ENCODE data around the gene FSHR. TPM values are rescaled to one million over a fixed set of nuclear protein-coding genes. Genes with fewer than 3 reads are reported as not detected.

Gene FSHR
- total RNA-seq, 1 donor from 2014 or later: not detected

DNA sequence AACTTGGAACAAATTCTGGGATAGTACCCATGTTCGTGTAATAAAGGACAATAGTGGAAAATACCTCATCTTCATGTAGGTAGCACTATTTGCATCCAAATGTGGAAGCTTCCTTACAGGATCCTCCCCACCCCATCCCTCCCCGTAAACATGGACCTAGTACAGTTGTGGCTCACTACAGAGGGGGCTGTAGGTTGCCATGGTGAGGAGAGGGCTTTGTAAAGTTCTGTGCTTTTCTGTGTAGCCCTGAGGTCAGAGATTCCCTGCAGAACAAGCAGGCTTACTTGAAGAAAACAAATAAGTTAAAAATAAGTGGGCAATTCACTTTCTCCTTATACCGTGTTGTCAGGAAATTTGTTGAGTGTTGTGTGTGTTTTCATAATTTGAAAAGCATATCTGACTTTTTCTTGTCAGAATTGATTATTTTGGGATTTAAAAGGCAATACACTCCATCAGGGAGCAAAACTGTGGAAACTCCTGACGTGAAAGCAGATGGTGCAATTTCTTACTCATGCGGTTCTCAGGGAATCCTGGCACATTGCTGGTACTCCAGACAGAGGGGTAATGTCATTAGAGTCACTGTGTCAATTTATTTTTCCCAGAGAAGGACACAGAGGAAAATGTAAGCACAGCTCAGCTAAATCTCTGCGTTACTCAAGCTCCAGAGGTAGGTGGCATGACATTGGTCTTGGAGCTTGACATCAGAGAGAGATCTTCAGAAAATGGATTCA is 224.6 kb downstream of the FSHR start:
- no peak for FAIRE-seq
- DNase-seq (ENCODE audit: low spot score in 2 of 2): no peak

DNA sequence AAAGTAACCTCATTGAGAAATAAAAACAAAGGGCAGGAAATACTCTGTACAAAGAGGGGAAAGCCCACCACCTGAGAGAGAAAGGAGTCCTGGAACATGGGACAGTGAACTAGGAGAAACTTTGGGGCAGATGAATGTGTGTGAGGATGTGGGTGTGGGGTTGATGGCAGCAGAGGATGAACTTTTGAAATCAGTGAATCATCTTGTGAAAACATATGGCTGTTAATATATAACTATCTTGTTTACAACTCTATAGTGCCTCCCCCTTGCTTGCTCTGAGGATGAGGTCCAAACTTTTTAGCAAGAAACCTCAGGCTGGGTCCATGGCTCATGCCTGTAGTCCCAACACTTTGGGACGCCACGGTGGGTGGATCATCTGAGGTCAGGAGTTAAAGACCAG is 227.0 kb downstream of the FSHR start:
- FAIRE-seq (no peak), DNase-seq (ENCODE audit: low spot score in 2 of 2) (no peak)

DNA sequence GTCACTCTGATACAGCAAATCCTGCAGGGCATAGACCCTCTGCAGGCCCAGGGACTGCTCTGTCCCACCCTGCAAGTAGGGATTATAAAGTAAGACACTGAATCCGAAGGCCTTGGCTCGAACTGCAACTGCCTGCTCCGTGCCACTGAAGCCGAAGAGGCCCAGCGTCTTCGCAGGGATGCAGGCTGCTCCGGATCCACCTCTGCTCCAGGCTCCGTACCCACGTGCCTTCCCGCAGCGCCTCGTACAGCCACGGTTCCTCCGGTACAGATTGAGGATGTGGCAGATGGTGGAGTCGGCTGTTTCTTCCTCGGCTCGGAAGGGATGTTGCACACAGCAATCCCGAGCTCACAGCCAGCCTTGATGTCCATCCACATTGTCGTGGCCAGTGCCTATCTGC is 238.4 kb downstream of the FSHR start:
- FAIRE-seq: no peak
- no peak for DNase-seq (ENCODE audit: low spot score in 2 of 2)

DNA sequence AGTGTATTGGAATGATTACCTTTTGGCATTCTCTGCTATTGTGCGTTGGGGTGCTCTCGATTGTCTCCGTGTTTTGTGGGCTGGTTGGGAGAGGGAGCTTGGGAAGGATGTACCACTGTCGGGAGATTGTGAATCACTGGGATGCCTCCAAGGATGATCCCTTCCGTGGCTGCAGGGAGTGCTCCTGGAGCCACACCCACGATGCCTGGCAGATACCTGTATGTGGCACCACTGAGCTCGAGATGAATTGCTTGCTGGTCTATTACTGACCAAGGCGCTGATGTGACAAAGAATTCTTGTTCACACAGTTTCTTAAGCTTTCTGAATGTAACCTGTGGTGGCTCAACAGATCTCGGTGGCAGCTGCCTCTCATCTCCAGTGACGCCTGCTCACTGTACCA is 239.1 kb downstream of the FSHR start:
- DNase-seq (ENCODE audit: low spot score in 2 of 2) (no peak), FAIRE-seq (no peak)

DNA sequence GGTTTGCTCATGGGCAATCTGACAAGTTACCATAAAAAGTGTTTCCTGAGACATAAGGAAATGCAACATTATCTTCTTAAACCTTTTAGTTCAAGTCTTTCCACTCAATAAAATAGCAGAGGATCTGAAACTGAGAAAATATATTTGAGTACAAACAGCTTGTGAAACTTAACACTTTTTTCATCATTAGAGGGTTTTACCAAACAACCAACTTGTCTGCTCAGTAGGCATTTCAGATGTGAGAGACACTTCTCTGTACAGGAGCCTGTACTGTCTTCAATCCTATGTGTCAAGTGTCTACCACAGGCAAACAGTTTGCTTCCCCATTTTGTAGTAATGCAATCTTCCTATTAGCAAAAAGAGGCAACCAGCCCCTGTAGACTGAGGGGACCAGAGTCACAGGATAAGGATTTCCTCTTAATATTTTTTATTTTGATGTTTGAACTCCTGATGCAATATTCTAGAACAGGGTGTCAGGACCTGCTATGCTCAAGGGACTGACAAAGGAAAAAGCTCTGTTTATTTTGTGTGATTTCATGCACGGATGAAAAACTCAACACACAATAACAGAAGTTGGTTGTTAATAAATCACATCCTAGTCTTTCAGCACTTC is 239.7 kb downstream of the FSHR start:
- DNase-seq (ENCODE audit: low spot score in 2 of 2) (no peak), FAIRE-seq (peak; percentile 94)

Small RNAs within 50 kb of the gene (small RNA-seq; reads per million reads assigned to genes)
- gene MIR548BA: not detected
